GM21737 (cell line): ENCODE results near the gene PALLD.
"Not testable (repeated sequence)": the region's sequence is repeated elsewhere in the genome, so short reads cannot be mapped to it uniquely, and the experiment has no call there.

ENCODE experiments used
- ATAC-seq: cut with Tn5 transposase; IDR thresholded peaks from one replicate; pipeline ENCODE4 v1.9.1; 2021; ENCODE audit warnings: mild to moderate bottlenecking, moderate library complexity; ENCODE audit not compliant: unreplicated experiment

The PALLD gene

DNA sequence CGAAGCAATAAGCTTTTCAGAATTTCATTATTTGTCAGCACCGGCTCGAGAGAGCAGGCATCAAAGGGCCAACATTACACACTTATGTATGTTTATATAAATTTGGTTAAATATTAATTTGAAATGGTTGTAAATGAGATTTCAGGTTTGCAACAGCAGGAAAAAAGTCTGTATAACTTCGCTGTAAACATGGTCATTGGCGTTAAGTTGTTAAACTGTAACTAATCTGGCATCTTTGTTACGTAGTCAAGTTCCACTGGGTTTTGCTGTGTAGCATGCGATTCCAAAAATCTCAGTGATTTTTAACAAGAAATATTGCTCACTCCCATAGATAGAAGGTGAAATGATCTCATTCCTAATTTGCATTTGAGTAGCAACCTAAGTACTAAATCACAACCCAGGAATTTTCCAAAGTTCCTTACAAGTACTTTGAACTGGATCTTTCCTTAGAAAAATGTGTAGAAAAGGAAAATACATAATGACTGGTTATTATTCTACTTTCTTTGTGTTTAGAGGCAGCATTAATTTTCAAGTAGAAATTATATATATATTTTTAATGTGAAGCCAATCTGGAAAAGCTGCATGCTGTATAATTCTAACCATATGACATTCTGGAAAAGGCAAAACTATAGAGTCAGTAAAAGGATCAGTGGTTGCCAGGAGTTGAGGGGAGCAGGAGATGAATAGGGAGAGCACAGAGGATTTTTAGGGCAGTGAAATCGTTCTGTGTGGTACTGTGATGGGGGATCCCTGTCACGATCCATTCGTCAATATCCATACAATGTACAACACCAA lies 291.1 kb downstream of the PALLD start:
- no peak for ATAC-seq

DNA sequence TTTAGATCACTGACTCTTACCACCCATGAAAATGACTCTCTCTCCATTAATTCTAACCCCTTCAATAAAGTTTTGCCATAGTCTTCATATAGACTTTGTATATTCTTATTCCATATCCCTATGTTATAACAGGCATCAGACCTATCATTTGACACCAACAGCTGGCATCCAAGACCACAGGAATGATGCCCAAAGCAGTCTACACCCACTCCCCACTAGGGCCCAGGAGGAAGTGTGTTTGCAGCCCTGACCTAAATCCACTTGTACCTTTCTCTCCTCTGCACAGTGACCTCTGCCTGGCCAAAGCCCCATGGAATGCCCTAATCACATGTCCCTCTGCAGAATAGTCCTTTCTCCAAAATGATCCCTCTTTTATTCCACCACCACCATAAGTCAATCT lies 294.0 kb downstream of the PALLD start:
- no peak for ATAC-seq

DNA sequence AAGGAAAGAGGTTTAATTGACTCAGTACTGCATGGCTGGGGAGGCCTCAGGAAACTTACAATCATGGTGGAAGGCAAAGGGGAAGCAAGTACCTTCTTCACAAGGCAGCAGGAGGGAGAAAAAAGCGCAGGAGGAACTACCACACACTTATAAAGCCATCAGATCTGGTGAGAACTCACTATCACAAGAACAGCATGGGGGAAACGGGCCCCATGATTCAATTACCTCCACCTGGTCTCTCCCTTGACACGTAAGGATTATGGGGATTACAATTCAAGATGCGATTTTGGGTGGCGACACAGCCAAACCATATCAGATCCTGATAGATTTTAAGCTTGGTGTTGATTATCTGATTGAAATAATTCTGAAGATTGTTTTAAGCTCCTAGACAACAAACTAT lies 294.5 kb downstream of the PALLD start:
- ATAC-seq: no peak

DNA sequence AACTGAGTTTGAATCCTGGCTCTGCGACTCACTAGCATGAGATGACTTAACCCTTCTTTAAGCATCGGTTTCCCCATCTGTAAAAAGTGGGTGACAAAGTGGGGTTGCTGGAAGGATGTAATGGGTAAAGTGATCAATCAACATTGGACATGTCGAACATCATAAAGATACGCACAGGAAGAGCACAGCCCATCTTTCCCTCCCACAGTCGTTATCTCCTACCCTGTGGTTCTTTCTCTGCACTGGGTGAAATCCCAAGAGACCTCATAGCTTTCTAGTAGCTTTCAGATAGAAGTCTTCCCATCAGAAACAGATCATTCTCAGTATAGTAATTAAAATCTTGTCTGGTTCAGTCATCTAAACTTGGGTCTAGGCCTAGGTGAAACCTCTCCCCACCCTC lies 296.7 kb downstream of the PALLD start:
- no peak for ATAC-seq

DNA sequence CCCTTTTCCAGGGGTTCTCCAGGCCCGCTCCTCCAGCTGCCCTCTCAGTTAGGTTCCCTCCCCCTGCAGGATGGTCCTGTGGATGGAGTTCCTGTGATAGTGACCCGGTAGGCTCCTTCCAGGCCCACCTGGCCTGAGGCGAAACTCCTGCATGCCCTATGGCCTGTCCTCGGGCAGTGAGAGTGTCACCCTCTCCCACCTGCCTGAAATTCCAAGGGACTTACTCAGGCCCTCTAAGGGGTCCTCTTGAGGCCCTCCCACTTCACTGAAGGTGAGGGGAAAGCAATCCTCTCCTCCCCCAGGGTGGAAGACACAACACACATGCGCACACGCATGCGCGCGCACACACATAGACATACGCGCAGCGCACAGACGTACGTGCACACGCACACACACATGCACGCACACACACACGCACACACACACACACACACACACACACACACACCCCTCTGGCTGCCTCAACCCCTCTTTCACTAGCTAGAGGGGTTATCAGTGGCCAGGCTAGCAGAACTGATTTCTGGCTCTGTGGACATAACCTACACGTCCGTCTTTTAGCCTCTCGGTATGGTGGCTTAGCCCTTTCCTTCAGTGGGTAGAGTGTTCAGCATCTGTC lies 297.3 kb downstream of the PALLD start:
- ATAC-seq: no peak

DNA sequence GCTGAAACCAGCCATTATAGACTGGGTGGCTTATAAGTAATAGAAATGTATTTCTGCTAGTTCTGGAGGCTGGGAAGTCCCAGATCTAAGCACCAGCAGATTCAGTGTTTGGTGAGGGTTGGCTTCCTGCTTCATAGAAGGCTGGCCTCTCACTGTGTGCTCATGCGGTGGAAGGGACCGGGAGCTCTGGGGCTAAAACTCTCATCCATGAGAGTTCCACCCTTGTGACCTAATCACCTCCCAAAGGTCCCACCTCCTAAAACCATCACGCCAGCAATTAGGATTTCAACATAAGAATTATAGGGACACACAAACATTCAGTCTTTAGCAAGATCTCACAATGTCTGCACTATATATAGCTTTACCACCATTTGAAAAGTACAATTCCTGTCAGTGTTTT lies 298.0 kb downstream of the PALLD start:
- no peak for ATAC-seq

DNA sequence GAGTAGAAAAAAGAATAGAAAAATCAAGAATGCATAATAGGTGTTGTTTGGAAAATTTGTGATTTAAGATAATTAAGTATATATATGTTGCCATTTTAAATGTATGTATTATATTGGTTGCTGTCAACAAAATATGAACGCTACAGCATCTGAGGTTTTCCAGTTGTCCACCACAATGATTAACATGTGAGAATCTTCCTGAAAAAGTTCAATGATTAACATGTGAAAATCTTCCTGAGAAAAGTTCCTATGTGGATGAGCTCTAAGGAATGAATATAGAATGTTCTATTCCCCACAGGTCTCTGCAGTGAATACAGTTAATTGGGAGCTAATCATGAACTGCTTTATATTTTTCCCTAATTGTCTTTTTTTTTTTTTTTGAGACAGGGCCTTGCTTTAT lies 298.5 kb downstream of the PALLD start:
- no peak for ATAC-seq

DNA sequence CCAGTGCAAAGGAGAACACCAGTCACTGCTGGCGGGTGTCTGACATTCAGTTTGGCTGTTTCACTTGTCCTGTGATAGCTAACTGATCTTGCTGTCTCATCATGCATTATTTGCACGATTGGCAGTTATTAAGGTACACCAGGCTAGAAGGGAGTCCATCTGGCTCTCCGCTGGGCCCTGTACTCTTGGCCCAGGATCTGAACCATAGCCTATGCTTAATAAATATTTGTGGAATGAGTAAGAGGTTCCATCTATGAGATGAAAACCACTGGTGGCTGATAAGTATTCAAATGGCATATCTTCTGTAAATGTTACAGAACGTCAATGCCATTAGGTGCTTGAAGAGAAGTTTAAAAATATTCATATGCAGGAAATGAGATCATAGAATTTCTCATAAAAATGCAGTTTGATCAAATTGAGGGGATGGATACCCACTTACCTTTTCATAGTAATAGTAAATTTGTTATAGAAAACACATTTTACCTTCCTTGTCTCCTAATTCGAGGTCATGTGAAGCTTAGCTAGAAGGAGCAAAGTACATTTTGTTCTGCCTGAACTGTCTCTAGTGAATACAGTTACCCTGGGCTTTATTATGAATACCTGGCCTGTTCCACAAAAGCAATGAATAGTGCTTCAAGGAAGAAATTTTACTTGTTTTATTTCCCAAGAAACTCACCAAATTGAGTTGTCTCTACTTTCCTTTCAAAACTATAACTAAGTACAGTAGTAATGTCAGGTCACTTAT lies 299.7 kb downstream of the PALLD start:
- no peak for ATAC-seq

DNA sequence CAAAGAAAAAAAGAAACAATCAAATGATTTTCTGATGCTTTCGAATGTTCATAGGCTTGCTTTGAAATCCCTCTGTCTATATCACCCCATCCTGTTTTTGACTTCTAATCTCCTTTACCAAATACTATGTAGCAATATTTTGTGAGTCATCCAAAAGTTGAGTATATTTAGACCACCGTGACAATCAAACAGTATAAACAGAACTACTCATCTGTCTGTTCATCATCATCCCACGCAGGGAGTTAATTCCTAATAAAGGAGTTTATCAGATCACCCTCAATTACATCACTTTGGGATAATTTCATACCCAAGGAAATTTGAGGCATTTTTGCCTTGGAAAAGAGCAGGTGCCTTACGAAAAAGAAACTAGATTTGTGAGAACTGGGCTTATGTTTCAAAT lies 300.3 kb downstream of the PALLD start:
- no peak for ATAC-seq

DNA sequence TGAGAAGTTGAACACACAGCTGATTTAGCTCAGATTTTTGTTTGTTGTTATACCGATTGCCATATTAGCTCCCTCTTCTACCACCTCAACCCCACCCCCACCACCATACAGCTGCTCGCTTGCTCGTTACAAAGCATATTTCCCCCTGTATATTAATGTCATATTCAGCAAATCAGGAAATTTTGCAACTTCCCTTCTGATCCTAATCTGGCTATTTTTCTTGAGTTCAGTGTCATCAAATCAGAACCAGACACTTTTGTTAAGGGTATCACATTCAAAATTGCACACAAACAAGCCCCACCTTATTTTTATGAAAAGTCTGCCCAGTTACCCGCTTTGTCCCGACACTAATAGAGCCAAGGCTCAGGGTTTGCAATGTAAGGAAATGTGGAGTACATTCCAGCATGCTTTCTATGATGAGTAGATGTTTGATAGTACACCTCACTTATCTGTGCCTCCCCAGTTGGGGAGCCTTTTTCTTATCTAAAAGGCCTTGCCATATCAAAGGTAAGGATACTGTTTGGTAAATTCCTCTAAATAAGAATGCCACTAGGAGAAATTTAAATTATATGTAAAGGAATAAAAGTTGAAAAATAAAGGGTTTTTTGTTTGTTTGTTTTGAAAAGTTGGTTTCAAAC lies 301.0 kb downstream of the PALLD start:
- no peak for ATAC-seq

DNA sequence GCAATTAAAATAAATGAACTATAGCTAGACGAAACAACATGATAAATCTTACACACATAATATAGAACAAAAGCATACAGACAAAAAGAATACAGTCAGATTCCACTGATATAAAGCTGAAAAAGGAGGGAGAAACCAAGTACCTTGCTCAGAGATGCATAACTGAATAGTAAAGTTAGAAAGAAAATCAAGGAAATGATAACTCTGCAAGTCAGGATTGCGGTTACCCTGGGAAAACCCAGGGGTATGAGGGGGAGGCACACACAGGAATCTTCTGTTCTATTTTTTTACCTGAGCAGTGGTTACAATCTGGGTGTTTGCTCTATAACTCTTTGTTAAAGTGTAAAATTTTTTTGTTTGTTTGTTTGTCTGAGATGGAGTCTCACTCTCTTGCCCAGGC lies 304.1 kb downstream of the PALLD start:
- ATAC-seq: no peak

DNA sequence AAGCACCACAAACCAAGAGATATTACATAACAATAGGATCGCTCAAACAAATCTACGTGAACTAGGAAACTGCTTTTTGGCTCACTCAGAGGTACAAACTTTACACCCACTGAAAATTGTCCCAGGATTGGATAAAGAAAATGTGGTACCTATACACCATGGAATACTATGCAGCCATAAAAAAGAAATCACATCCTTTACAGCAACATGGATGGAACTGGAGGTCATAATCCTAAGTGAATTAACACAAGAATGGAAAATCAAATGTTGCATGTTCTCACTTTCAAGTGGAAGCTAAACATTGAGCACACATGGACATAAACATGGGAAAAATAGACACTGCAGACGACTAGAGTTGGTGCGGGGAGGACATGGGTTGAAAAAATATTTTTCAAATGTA lies 305.4 kb downstream of the PALLD start:
- no peak for ATAC-seq

DNA sequence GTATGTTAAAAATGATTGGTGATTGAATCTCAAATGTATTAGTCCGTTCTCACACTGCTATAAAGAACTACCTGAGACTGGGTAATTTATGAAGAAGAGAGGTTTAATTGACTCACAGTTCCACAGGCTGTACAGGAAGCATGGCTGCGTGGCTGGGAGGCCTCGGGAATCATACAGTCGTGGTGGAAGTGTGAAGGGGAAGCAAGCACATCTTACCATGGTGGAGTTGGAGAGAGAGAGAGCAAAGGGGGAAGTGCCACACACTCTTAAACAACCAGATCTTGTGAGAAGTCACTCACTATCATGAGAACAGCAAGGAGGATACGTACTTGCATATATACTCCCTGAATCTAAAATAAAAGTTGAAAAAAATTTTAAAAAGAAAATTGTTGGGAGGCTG lies 306.2 kb downstream of the PALLD start:
- not testable (repeated sequence) for ATAC-seq

DNA sequence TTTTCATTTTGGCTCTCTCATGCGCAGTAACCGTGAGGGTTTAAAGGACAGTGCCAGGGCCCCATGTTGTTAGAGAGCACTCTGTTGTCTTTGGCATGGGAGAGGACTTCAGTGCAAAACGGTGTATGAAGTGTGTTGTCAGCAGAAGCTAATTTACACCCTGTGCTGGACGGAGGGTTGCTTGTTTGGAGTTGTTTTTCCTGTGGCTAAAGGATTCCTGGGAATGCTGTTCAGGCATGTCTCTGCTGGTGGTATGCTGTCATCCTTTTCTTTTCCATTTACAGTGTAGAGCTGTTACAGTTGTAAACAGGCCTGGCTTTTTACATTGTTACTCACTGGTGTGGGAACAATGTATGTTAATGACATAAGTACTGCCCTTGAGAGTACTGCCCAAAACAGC lies 306.9 kb downstream of the PALLD start:
- no peak for ATAC-seq

DNA sequence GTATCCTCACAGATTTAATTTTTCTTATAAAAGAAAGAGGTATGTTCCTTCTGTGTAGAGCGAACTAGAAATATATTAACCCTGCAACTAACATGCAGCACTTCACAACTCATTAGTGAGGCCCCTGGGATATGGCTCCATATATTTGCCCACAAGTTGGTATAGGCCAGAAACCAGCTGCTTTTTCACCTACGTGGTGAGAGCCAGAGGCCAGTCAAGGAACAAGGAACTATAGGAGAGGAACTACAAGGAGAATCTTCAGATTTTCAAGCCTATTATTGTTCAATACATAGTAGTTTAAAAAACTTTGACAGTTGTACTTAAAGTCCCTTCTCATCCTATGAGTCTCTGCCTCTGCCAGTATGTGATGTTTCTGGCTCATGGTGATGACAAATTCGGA lies 307.3 kb downstream of the PALLD start:
- no peak for ATAC-seq

DNA sequence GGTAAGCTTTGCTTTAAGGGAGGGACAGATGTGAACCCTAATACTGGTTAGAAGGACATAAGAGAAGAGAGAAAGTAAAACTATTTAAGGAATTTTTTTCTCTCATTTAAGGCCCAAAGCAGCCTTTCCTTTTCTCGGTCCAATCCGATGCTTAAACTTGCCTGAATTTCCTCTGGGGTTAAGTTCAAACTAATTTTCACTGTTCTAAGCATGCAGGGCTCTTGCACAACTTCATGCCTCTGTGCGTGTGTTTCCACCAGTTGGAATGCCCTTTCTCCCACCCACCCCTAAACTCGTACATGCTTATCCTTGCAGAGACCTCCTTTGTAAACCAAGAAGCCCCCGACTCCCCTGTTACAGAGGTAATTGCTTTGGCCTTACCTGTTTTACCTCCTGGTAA lies 308.5 kb downstream of the PALLD start:
- ATAC-seq: no peak

DNA sequence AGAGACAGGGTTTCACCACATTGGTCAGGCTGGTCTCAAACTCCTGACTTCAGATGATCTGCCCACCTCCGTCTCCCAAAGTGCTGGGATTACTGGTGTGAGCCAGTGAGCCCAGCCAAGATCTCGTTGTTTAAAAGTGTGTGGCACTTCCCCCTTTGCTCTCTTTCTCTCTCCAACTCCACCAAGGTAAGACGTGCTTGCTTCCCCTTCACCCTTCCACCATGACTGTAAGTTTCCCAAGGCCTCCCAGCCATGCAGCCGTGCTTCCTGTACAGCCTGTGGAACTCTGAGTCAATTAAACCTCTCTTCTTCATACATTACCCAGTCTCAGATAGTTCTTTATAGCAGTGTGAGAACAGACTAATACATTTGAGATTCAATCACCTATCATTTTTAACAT lies 309.4 kb downstream of the PALLD start:
- not testable (repeated sequence) for ATAC-seq

DNA sequence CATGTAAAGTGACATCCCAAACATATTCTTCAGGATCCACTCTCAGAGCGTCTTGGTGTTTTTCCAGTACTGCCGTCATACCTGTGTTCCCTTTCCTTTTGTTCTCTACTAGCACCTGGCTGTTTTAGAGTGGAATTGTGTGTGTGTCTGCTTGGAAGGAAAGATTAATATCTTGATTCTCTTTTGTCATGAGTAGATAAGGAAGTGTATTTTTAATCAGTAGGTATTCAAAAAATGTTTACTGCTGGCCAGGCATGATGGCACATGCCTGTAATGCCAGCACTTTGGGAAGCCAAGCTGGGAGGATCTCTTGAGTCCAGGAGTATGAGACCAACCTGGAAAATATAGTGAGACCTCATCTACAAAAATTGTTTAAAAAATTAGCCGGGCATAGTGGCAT lies 314.4 kb downstream of the PALLD start:
- ATAC-seq: no peak

DNA sequence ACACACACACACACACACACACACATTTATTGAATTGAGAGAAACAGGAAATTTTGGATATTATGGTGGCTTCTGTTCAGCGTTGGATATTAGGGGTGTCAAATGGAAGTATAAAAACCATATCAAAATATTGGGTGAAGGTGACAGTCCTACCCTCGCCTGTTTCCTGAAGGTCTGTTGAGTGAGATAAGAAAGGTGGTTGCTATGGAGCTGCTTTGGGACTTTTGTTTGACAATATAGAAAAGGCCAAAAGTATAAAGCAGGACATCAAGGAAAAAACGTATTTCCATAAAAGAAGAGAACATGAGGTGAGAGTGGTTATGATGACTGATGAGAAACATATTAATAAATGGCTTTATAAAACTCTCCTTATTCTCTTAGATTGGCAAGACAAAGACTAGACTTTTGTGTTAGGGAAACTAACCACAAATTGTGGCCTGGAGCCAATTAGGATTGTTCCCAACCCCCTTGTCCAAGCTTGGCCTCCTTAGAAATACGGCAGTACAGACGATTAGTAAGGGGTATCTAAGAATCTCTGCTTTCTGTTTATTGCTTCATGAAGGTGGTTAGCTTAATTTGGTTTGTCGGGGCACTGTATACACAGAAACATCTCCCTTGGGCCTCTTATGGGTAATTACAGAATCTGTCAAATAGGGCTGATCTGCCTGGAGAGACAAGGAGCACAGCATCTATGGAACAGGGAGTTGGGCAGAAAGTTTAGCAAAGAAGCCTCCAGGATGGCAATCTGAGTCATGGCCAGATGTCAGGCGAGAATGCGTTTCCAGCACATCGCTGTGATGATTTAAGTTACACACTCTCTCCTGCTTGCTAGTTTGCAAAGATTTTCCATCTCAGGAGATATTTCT lies 315.2 kb downstream of the PALLD start:
- no peak for ATAC-seq

DNA sequence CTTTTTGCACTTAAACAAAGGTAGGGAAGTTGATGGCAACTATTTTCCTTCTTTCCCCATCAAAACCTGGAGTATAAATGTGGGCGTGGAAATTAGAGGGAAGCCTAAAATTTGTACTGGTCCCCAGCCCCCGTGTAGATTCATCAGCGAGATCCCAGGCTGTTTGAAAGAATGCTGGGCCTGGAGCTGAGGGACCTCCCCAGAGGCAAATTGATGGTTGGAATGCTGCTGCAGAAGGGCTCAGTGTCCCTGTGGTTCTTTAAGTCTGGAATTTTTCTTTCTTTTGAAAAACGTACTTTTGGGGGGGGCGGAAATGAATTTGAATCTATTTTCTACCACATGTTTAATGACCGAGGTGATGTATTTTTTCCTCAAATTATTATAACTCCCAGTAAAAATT lies 316.0 kb downstream of the PALLD start:
- no peak for ATAC-seq

DNA sequence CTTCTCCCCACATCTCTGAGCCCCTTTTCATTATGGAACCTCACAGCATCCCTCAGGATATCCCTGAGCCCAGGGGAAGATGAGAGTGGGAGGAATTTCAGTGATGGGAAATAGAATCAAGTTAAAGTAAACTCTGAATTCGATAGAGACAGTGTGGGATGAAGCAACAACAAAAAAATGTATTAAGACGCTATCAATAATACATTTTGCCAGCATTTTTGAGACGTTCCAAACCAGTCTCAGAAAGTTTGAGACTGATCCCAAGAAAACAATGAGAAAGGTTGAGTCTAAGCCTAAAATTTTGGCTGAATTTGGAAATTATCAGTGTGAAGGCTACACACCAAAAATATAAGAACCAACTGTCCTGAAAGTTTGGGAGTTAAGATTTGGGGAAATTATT lies 317.0 kb downstream of the PALLD start:
- ATAC-seq: no peak
